ENCODE data around the gene SNRNP25. TPM values are rescaled to one million over a fixed set of nuclear protein-coding genes. Genes with fewer than 3 reads are reported as not detected.

Gene SNRNP25
- total and polyA plus RNA-seq, 9 of the 15 experiments (the other 6 are each of a cell fraction or from before 2014, with no cell fraction given) = 59.0 to 176 (median 108) TPM

- FAIRE-seq (no peak), DNase-seq (ENCODE audit: extremely low read depth in 1 of 4, low spot score in 3 of 4) (no peak), ATAC-seq (no peak)
- BruUV-seq (replicated peaks) = no TSS peak
- TF ChIP-seq POLR2G (IDR thresholded peaks at IDR 0.05; ENCODE audit: low read depth, low read length) (0 out of 2 replicates have a peak, but pooled peaks have one; percentile 11), NR0B1 (IDR thresholded peaks at IDR 0.05; ENCODE audit: partially characterized antibody) (no peak)
- Histone ChIP-seq H3K27ac (ENCODE audit: extremely low read depth, low read depth, low read length) (no peak overlapping the region), H3K9ac (ENCODE audit: insufficient read depth in 1 of 2, low read depth in 2 of 2, low read length in 2 of 2) (0 out of 4 replicates have a peak overlapping the region, but pooled peaks of 1 of the 2 experiments have one; percentile 48), H3K4me2 (ENCODE audit: insufficient read depth, low read length) (no peak overlapping the region), H2AFZ (ENCODE audit: low read depth, low read length) (no peak overlapping the region), H3K79me2 (ENCODE audit: control insufficient read depth, insufficient read depth, low read length) (peaks cover under 1% of the 10 kb centered on the region; the same call in 1 of the 3 replicates), H3K4me3 (no peak overlapping the region), H3K9me3 (replicated peaks; ENCODE audit: control insufficient read depth, insufficient read depth, low read depth, low read length) (no peaks in the 10 kb centered on the region), H3K4me1 (replicated peaks in 1 of 2; ENCODE audit: control insufficient read depth in 2 of 2, insufficient read depth in 2 of 2, low read length in 2 of 2) (peaks cover 18 to 60% of the 10 kb centered on the region in 2 experiments; a peak in 4 of 5 replicates), H3K27me3 (ENCODE audit: control insufficient read depth in 2 of 2, insufficient read depth in 2 of 2, low read length in 2 of 2) (no peaks in the 10 kb centered on the region), H3K36me3 (ENCODE audit: control insufficient read depth, insufficient read depth, low read length) (peaks cover 39% of the 10 kb centered on the region; the same call in 2 of the 3 replicates), H3K9me1 (ENCODE audit: control insufficient read depth, insufficient read depth, low read length) (no peaks in the 10 kb centered on the region), H4K20me1 (replicated peaks; ENCODE audit: control insufficient read depth, insufficient read depth, low read length) (no peaks in the 10 kb centered on the region)
- in situ Hi-C loops (cut with MboI) = no loop called here
- intact Hi-C loops (cut with micrococcal nuclease) = no loop called here
- ChIA-PET CTCF (ENCODE audit: low intra/inter-chr PET ratio) (no interaction called here), POLR2A (no interaction called here)
- 86% methylated on average over 6 of the region's 6 CpGs for WGBS (ENCODE audit: insufficient coverage, low coverage, missing lambda C conversion rate)
These were observed 48.0 kb downstream of the SNRNP25 start for GRCh38 chr16:101586-101985.
